ENCODE data around the gene RIGI. TPM values are rescaled to one million over a fixed set of nuclear protein-coding genes. Genes with fewer than 3 reads are reported as not detected.

Gene RIGI
- total and polyA plus RNA-seq, 10 of the 15 experiments (the other 5 are each of a cell fraction or from before 2014, with no cell fraction given), result 5.3 to 15.2 (median 9.1) TPM

DNA sequence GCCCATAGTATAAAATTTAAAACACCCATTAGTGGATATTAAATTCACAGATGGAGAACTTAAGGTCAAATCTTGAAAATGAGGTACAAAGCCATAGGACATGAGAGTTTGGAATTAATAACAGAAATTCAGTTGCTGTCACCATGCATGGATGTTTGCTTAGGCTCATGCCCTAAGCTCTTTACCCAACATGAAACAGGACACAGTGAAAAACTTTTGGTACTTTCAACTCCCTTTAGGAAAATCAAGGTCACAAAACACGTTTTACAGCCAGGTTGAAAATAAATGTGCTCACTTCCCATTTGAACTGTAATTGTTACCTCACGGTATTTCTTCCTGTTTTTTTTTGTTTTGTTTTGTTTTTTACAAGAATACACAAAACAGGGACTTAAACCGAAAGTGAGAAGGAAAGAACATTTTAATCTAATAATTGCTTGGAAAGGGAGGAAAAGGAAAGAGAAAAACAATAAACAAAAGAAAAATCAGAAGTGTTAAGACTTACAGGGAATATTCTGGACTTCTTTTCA lies 32.5 kb upstream of the RIGI start (continued):
- TF ChIP-seq CEBPB (IDR thresholded peaks at IDR 0.05; ENCODE audit: borderline replicate concordance in 1 of 2, low read depth in 2 of 2, low read length in 2 of 2) (no peak), TCF7 (IDR thresholded peaks at IDR 0.05; ENCODE audit: borderline replicate concordance) (no peak), SREBF2 (IDR thresholded peaks at IDR 0.05; ENCODE audit: low read length) (no peak), SRF (IDR thresholded peaks at IDR 0.05; ENCODE audit: low read depth in 2 of 2, low read length in 2 of 2) (no peak), MXI1 (IDR thresholded peaks at IDR 0.05; ENCODE audit: low read depth, low read length) (no peak)
- TF ChIP-seq, protein P1, sequence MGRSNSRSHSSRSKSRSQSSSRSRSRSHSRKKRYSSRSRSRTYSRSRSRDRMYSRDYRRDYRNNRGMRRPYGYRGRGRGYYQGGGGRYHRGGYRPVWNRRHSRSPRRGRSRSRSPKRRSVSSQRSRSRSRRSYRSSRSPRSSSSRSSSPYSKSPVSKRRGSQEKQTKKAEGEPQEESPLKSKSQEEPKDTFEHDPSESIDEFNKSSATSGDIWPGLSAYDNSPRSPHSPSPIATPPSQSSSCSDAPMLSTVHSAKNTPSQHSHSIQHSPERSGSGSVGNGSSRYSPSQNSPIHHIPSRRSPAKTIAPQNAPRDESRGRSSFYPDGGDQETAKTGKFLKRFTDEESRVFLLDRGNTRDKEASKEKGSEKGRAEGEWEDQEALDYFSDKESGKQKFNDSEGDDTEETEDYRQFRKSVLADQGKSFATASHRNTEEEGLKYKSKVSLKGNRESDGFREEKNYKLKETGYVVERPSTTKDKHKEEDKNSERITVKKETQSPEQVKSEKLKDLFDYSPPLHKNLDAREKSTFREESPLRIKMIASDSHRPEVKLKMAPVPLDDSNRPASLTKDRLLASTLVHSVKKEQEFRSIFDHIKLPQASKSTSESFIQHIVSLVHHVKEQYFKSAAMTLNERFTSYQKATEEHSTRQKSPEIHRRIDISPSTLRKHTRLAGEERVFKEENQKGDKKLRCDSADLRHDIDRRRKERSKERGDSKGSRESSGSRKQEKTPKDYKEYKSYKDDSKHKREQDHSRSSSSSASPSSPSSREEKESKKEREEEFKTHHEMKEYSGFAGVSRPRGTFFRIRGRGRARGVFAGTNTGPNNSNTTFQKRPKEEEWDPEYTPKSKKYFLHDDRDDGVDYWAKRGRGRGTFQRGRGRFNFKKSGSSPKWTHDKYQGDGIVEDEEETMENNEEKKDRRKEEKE (IDR thresholded peaks at IDR 0.05), result no peak

DNA sequence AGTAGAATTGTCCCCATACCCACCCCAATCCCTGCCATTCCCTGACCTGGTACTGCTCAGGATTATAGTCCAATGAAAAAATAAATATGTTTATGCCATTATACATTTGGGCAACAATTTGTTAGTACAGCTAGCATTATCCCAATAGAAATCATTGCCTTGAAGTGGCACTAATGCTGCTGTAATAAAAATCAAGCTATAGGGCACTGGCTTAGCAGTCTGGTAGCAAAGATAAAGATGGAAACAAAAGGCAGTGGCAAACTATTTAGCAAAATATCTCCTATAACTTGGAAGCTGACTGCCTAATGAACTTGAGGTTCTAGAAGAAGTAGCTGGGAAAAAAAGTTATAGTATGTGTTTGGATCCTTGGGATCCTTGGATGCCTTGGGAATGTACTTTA lies 28.6 kb upstream of the RIGI start:
- intact Hi-C loops (cut with micrococcal nuclease; ENCODE audit: unreplicated experiment), result no loop called here
- Histone ChIP-seq H3K4me1 (ENCODE audit: control insufficient read depth, insufficient read depth, low read length) (peaks cover 18% of the 10 kb centered on the region), H3K9ac (ENCODE audit: control insufficient read depth, insufficient read depth, low read length) (no peak overlapping the region), H3K4me3 (no peak overlapping the region), H3K27ac (ENCODE audit: control insufficient read depth, insufficient read depth) (0 out of 2 replicates have a peak overlapping the region, but pooled peaks have one; percentile 6), H2AFZ (ENCODE audit: control insufficient read depth, low read depth, low read length) (no peak overlapping the region), H3K36me3 (ENCODE audit: control insufficient read depth in 2 of 2, insufficient read depth in 2 of 2, low read length in 1 of 2) (no peaks in the 10 kb centered on the region), H4K20me1 (ENCODE audit: control insufficient read depth, insufficient read depth) (no peaks in the 10 kb centered on the region), H3K27me3 (replicated peaks in 1 of 2; ENCODE audit: control insufficient read depth in 2 of 2, insufficient read depth in 2 of 2, low read length in 1 of 2) (no peaks in the 10 kb centered on the region), H3K79me2 (ENCODE audit: control insufficient read depth, insufficient read depth, low read length) (peaks cover 33% of the 10 kb centered on the region), H3K4me2 (ENCODE audit: control insufficient read depth, insufficient read depth) (0 out of 2 replicates have a peak overlapping the region, but pooled peaks have one; percentile 5), H3K9me3 (replicated peaks; ENCODE audit: control insufficient read depth, insufficient read depth, low read length) (no peaks in the 10 kb centered on the region)
- ChIA-PET RAD21 (ENCODE audit: unreplicated experiment) (interaction anchor here (1.2 to 1.6 kb wide), 3 partner anchors 17 to 176 kb away, joined by 6 to 10 read pairs (median 6); partner anchors contain the start of gene RIGI), SMC1A (ENCODE audit: uncharacterized antibody, unreplicated experiment) (interaction anchor here (1.0 to 2.0 kb wide), 5 partner anchors 18 to 172 kb away, joined by 3 to 11 read pairs (median 5); partner anchors contain the start of gene NDUFB6), CTCF (interaction anchor here (0.5 to 5.6 kb wide), 5 partner anchors 10 to 175 kb away, joined by 3 to 38 read pairs (median 3); partner anchors contain the start of gene NDUFB6), POLR2A (interaction anchor here (0.7 to 0.9 kb wide), 4 partner anchors 28 to 1108 kb away, joined by 3 to 5 read pairs (median 3); partner anchors contain the start of genes ACO1 and RIGI)
- in situ Hi-C loops (cut with MboI), result no loop called here
- ATAC-seq, result no peak
- no TSS peak for BruUV-seq (replicated peaks)
- no peak for DNase-seq (ENCODE audit: low read depth, low spot score)
- FAIRE-seq, result no peak
- TF ChIP-seq RB1 (IDR thresholded peaks at IDR 0.05; ENCODE audit: borderline replicate concordance) (no peak), CBFB (IDR thresholded peaks at IDR 0.05; ENCODE audit: low read depth) (no peak), ATF7 (IDR thresholded peaks at IDR 0.05; ENCODE audit: low read depth) (no peak), NFXL1 (IDR thresholded peaks at IDR 0.05; ENCODE audit: borderline replicate concordance) (no peak), CREM (IDR thresholded peaks at IDR 0.05; ENCODE audit: low read depth) (no peak), HDGF (IDR thresholded peaks at IDR 0.05) (no peak), SRF (IDR thresholded peaks at IDR 0.05; ENCODE audit: low read depth in 2 of 2, low read length in 2 of 2) (no peak)
- TF ChIP-seq, protein P2, sequence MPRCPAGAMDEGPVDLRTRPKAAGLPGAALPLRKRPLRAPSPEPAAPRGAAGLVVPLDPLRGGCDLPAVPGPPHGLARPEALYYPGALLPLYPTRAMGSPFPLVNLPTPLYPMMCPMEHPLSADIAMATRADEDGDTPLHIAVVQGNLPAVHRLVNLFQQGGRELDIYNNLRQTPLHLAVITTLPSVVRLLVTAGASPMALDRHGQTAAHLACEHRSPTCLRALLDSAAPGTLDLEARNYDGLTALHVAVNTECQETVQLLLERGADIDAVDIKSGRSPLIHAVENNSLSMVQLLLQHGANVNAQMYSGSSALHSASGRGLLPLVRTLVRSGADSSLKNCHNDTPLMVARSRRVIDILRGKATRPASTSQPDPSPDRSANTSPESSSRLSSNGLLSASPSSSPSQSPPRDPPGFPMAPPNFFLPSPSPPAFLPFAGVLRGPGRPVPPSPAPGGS (IDR thresholded peaks at IDR 0.05; ENCODE audit: borderline replicate concordance, insufficient read depth, low read depth, low read length, poor library complexity, severe bottlenecking), result no peak
- TF ChIP-seq, protein P3, sequence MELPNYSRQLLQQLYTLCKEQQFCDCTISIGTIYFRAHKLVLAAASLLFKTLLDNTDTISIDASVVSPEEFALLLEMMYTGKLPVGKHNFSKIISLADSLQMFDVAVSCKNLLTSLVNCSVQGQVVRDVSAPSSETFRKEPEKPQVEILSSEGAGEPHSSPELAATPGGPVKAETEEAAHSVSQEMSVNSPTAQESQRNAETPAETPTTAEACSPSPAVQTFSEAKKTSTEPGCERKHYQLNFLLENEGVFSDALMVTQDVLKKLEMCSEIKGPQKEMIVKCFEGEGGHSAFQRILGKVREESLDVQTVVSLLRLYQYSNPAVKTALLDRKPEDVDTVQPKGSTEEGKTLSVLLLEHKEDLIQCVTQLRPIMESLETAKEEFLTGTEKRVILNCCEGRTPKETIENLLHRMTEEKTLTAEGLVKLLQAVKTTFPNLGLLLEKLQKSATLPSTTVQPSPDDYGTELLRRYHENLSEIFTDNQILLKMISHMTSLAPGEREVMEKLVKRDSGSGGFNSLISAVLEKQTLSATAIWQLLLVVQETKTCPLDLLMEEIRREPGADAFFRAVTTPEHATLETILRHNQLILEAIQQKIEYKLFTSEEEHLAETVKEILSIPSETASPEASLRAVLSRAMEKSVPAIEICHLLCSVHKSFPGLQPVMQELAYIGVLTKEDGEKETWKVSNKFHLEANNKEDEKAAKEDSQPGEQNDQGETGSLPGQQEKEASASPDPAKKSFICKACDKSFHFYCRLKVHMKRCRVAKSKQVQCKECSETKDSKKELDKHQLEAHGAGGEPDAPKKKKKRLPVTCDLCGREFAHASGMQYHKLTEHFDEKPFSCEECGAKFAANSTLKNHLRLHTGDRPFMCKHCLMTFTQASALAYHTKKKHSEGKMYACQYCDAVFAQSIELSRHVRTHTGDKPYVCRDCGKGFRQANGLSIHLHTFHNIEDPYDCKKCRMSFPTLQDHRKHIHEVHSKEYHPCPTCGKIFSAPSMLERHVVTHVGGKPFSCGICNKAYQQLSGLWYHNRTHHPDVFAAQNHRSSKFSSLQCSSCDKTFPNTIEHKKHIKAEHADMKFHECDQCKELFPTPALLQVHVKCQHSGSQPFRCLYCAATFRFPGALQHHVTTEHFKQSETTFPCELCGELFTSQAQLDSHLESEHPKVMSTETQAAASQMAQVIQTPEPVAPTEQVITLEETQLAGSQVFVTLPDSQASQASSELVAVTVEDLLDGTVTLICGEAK (IDR thresholded peaks at IDR 0.05; ENCODE audit: borderline replicate concordance), result no peak

Measured in GM12878 (cell line).